Caco-2 (cell line): ENCODE measurements around the gene AGPAT2. TPM values are rescaled to one million over a fixed set of nuclear protein-coding genes. Genes with fewer than 3 reads are reported as not detected.

ENCODE experiments used
- BruUV-seq: library from RNA; stranded (reverse); fragments of 400-500 nt; replicated peaks from 2 replicates; lab custom pipeline; 2021; lab: Mats Ljungman, UMichigan
- CTCF ChIA-PET: fragments of 300-600 bp; sonication (Branson Sonifier 250); formaldehyde crosslinking; loops from one replicate; lab custom pipeline; 2022; ENCODE audit warnings: antibody characterized with exemption; lab: Charles Lee
- POLR2A ChIA-PET: fragments of 300-600 bp; sonication (Branson Sonifier 250); formaldehyde crosslinking; loops from one replicate; lab custom pipeline; 2022; ENCODE audit warnings: antibody characterized with exemption; lab: Charles Lee
- DNase-seq, 2 experiments: peaks; one replicate each; pipeline versions ENCODE4 v3.0.0 to v3.0.0-alpha.2; 2020 to 2022
- H3K27me3 ChIP-seq: replicated peaks from 2 replicates; pipeline ENCODE4 v1.6.0; 2011; ENCODE audit warnings: low read length; ENCODE audit not compliant: control insufficient read depth, insufficient read depth
- H3K36me3 ChIP-seq: 2 replicates; pipeline ENCODE4 v1.5.1; 2011; ENCODE audit warnings: low read length; ENCODE audit not compliant: control insufficient read depth, insufficient read depth
- H3K4me1 ChIP-seq: fragments of 250-450 bp; sonication (Bioruptor Pico); 2 replicates; pipeline ENCODE4 v1.5.1; 2020; ENCODE audit warnings: mild to moderate bottlenecking
- H3K4me3 ChIP-seq: 2 replicates; pipeline ENCODE4 v1.5.1; 2011; ENCODE audit warnings: low read depth, mild to moderate bottlenecking, control low read depth, low read length
- H3K9me3 ChIP-seq: fragments of 250-450 bp; sonication (Bioruptor Pico); 2 replicates; pipeline ENCODE4 v1.5.1; 2020; ENCODE audit warnings: mild to moderate bottlenecking, moderate library complexity
- H3K27ac Mint-ChIP-seq: one replicate; pipeline ENCODE4 v1.8.0; 2022; ENCODE audit warnings: mixed read lengths; ENCODE audit not compliant: unreplicated experiment
- H3K27me3 Mint-ChIP-seq: one replicate; pipeline ENCODE4 v1.8.0; 2022; ENCODE audit warnings: mixed read lengths; ENCODE audit not compliant: insufficient read depth, unreplicated experiment
- H3K36me3 Mint-ChIP-seq: one replicate; pipeline ENCODE4 v1.8.0; 2022; ENCODE audit warnings: mild to moderate bottlenecking, mixed read lengths; ENCODE audit not compliant: insufficient read depth, unreplicated experiment
- H3K4me1 Mint-ChIP-seq: one replicate; pipeline ENCODE4 v1.8.0; 2022; ENCODE audit warnings: low read depth, mixed read lengths; ENCODE audit not compliant: unreplicated experiment
- H3K4me3 Mint-ChIP-seq: one replicate; pipeline ENCODE4 v1.8.0; 2022; ENCODE audit warnings: mild to moderate bottlenecking, moderate library complexity, mixed read lengths; ENCODE audit not compliant: unreplicated experiment
- H3K9me3 Mint-ChIP-seq: one replicate; pipeline ENCODE4 v1.8.0; 2022; ENCODE audit warnings: mixed read lengths; ENCODE audit not compliant: unreplicated experiment
- CTCF ChIP-seq, 2 experiments: fragments of 200-600 bp in 1 of 2; IDR thresholded peaks; 1 replicate in 1 of 2; 2 replicates in 1 of 2; pipeline versions ENCODE4 v1.5.1 to v1.8.0; 2011 to 2022; ENCODE audit warnings: antibody characterized with exemption in 1 of 2, control low read depth in 1 of 2, inconsistent platforms in 1 of 2, low read depth in 1 of 2, low read length in 1 of 2, mild to moderate bottlenecking in 1 of 2, moderate library complexity in 1 of 2; ENCODE audit not compliant: insufficient read depth in 1 of 2, severe bottlenecking in 1 of 2, unreplicated experiment in 1 of 2
- intact Hi-C: fragments of 100-400 bp; cut with micrococcal nuclease; formaldehyde crosslinking; loops from one replicate; pipeline ENCODE4 v1.10.0; 2022; ENCODE audit not compliant: unreplicated experiment
- total RNA-seq: library from RNA; stranded (reverse); gene quantifications from 2 replicates; pipeline ENCODE4 v1.2.3, GENCODE V29; 2022

AGPAT2 gene
- total RNA-seq, 1 experiment from 2014 or later: 68.7 TPM

DNA sequence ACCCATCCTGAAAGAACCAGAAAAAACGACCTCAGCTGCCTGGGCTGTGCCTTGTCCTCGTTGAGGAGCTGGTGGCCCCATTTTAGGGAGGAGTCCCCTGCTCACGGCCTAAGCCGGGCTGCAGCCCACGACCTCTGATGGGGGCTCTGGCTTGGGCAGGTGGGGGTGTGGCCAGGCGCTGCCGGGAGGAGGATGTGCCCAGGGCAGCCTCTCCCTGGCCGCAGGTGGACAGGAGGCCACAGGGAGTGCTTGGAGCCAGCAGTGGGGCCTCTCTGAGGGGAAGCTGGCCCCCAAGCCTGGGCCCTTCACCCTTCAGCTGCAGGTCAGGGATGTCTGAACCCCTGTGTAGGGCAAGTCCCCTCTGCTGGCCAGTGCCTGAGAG, 27.6 kb upstream of the AGPAT2 start:
- ChIA-PET POLR2A (interaction anchor here (1.2 kb wide), 1 partner anchor 13 kb away, joined by 5 read pairs; no protein-coding TSS in a partner anchor), CTCF (interaction anchor here (1.8 kb wide), 1 partner anchor 13 kb away, joined by 4 read pairs; no protein-coding TSS in a partner anchor)
- Mint-ChIP-seq H3K36me3 (peaks cover 7% of the 10 kb centered on the region), H3K27me3 (no peaks in the 10 kb centered on the region), H3K27ac (no peak overlapping the region), H3K4me1 (peaks cover 6% of the 10 kb centered on the region), H3K9me3 (no peaks in the 10 kb centered on the region), H3K4me3 (peak overlapping the region; percentile 66)
- Histone ChIP-seq H3K27me3 (no peaks in the 10 kb centered on the region), H3K36me3 (peaks cover 2% of the 10 kb centered on the region), H3K4me3 (no peak overlapping the region), H3K9me3 (no peaks in the 10 kb centered on the region), H3K4me1 (peaks cover 11% of the 10 kb centered on the region)
- intact Hi-C loops: no loop called here
- DNase-seq: no peak
- no peak for TF ChIP-seq CTCF (IDR thresholded peaks at IDR 0.05; ENCODE audit: insufficient read depth in 1 of 2, low read depth in 1 of 2, low read length in 1 of 2, severe bottlenecking in 1 of 2, unreplicated experiment in 1 of 2)
- no TSS peak for BruUV-seq

DNA sequence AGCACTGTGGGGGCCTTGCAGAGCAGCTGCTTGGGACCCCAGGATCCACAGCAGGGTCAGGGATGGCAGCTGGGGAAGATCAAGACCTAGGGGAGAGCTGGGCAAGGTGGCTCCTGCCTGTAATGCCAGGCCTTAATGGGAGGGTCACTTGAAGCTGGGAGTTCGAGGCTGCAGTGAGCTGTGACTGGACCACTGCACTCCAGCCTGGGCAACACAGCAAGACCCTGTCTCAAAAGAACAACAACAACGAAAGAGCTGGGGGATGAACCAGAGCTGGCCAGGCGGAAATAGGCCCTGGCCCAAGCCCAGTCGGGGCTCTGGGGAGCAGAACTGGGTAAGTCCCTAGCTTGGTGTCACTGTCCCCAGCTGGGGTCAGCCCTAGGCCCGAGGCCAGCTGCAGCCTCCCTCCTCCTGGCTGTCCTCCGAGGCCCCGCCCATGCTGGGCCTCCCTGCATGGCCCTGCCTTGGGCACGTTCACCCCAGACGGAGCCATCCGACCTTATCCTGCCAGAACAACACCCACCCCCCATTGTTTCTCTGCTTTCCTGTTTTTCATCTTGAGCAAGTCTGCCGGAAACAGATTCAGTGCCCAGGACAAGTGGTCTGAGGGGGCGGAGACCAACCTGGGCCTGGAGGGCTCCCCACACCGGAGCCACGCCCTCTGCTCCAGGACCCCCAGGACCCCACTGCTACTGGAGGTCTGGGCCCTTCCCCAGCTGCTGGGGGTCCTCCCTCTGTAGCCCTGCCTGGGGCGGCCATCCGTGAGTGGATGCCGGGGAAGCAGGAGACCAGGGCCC, 27.0 kb upstream of the AGPAT2 start:
- ChIA-PET CTCF (interaction anchor here (1.8 kb wide), 1 partner anchor 13 kb away, joined by 4 read pairs; no protein-coding TSS in a partner anchor), POLR2A (interaction anchor here (1.2 kb wide), 1 partner anchor 14 kb away, joined by 5 read pairs; no protein-coding TSS in a partner anchor)
- peak in 1 of 2 experiments; percentile 39 for DNase-seq
- no peaks in the 10 kb centered on the region for H3K27me3 ChIP-seq
- no peak overlapping the region for H3K27ac Mint-ChIP-seq
- no peaks in the 10 kb centered on the region for H3K9me3 ChIP-seq
- peaks cover 2% of the 10 kb centered on the region for H3K36me3 ChIP-seq
- no peaks in the 10 kb centered on the region for H3K9me3 Mint-ChIP-seq
- intact Hi-C loops: no loop called here
- BruUV-seq: TSS peak; percentile 21
- peaks cover 6% of the 10 kb centered on the region for H3K4me1 Mint-ChIP-seq
- no peak overlapping the region; the same call in 1 of the 2 replicates for H3K4me3 ChIP-seq
- H3K4me3 Mint-ChIP-seq: peak overlapping the region; percentile 66
- H3K36me3 Mint-ChIP-seq: peaks cover under 1% of the 10 kb centered on the region
- no peaks in the 10 kb centered on the region for H3K27me3 Mint-ChIP-seq
- TF ChIP-seq CTCF (IDR thresholded peaks at IDR 0.05; ENCODE audit: insufficient read depth in 1 of 2, low read depth in 1 of 2, low read length in 1 of 2, severe bottlenecking in 1 of 2, unreplicated experiment in 1 of 2): no peak
- peaks cover 11% of the 10 kb centered on the region for H3K4me1 ChIP-seq

GRCh38 chr9:136713550-136713949, 26.3 kb upstream of the AGPAT2 start:
- no peaks in the 10 kb centered on the region for H3K9me3 ChIP-seq
- H3K36me3 Mint-ChIP-seq: no peaks in the 10 kb centered on the region
- TF ChIP-seq CTCF (IDR thresholded peaks at IDR 0.05; ENCODE audit: insufficient read depth in 1 of 2, low read depth in 1 of 2, low read length in 1 of 2, severe bottlenecking in 1 of 2, unreplicated experiment in 1 of 2): no peak
- peak overlapping the region; percentile 85 for H3K4me3 ChIP-seq
- H3K27me3 Mint-ChIP-seq: no peaks in the 10 kb centered on the region
- no peaks in the 10 kb centered on the region for H3K27me3 ChIP-seq
- peak overlapping the region; percentile 66 for H3K4me3 Mint-ChIP-seq
- intact Hi-C loops: no loop called here
- H3K4me1 Mint-ChIP-seq: peaks cover 7% of the 10 kb centered on the region
- no peak for DNase-seq
- peaks cover 11% of the 10 kb centered on the region for H3K4me1 ChIP-seq
- no TSS peak for BruUV-seq
- H3K27ac Mint-ChIP-seq: no peak overlapping the region
- no peaks in the 10 kb centered on the region for H3K9me3 Mint-ChIP-seq
- peaks cover 2% of the 10 kb centered on the region for H3K36me3 ChIP-seq
- ChIA-PET POLR2A (interaction anchor here (0.6 to 1.1 kb wide), 2 partner anchors 15 to 17 kb away, joined by 3 read pairs; no protein-coding TSS in a partner anchor), CTCF (interaction anchor here (0.6 kb wide), 1 partner anchor 12 kb away, joined by 4 read pairs; no protein-coding TSS in a partner anchor)
